H1 (cell line): ENCODE measurements around the gene BARX1. TPM values are rescaled to one million over a fixed set of nuclear protein-coding genes. Genes with fewer than 3 reads are reported as not detected.

Experiments used
- CTCF ChIA-PET: fragments of 300-600 bp; sonication (Branson Sonifier 250); formaldehyde crosslinking; loops from one replicate; lab custom pipeline; 2021; ENCODE audit not compliant: partially characterized antibody; lab: Charles Lee
- POLR2A ChIA-PET: fragments of 300-600 bp; sonication (Branson Sonifier 250); formaldehyde crosslinking; loops from one replicate; lab custom pipeline; 2021; ENCODE audit warnings: inconsistent platforms; ENCODE audit not compliant: partially characterized antibody; lab: Charles Lee
- DNase-seq, 2 experiments: peaks; one replicate each; pipeline versions ENCODE4 v3.0.0 to v3.0.0-alpha.2; 2010 to 2022; ENCODE audit warnings: low spot score in 2 of 2, low read depth in 1 of 2, mixed read lengths in 1 of 2
- FAIRE-seq: peaks from 2 replicates; lab custom pipeline; 2011; peaks lifted over from hg19 to GRCh38; lab: Jason Lieb, UNC
- H2AFZ ChIP-seq: 2 replicates; pipeline ENCODE4 v1.8.1; 2012; ENCODE audit warnings: low read length, inconsistent platforms
- H2AK5ac ChIP-seq: 2 replicates; pipeline ENCODE4 v1.6.1; 2013; ENCODE audit warnings: low read depth, low read length
- H2BK120ac ChIP-seq: replicated peaks from 2 replicates; pipeline ENCODE3; 2013; ENCODE audit warnings: low read depth, low read length, inconsistent platforms
- H2BK12ac ChIP-seq: 2 replicates; pipeline ENCODE4 v1.6.1; 2013; ENCODE audit warnings: low read depth, low read length
- H2BK15ac ChIP-seq: 2 replicates; pipeline ENCODE4 v1.6.1; 2013; ENCODE audit warnings: low read length
- H2BK20ac ChIP-seq: 2 replicates; pipeline ENCODE4 v1.6.1; 2013; ENCODE audit warnings: low read length
- H2BK5ac ChIP-seq: 2 replicates; pipeline ENCODE4 v1.6.1; 2013; ENCODE audit warnings: low read depth, low read length
- H3K14ac ChIP-seq: 2 replicates; pipeline ENCODE4 v1.6.1; 2013; ENCODE audit warnings: inconsistent platforms; ENCODE audit not compliant: insufficient read length
- H3K18ac ChIP-seq: 2 replicates; pipeline ENCODE4 v1.6.1; 2013; ENCODE audit warnings: low read length; ENCODE audit errors: extremely low read depth
- H3K23ac ChIP-seq: 2 replicates; pipeline ENCODE4 v1.6.1; 2013; ENCODE audit warnings: inconsistent platforms; ENCODE audit not compliant: insufficient read length
- H3K23me2 ChIP-seq: 2 replicates; pipeline ENCODE4 v1.6.1; 2013; ENCODE audit warnings: low read depth, low read length
- H3K27ac ChIP-seq: 2 replicates; pipeline ENCODE4 v1.6.1; 2011; ENCODE audit warnings: low read depth, low read length, inconsistent platforms
- H3K27me3 ChIP-seq, 4 experiments: replicated peaks in 1 of 4; 1 replicate in 1 of 4; 2 replicates in 3 of 4; pipeline versions ENCODE4 v1.6.1 to v1.8.1; 2011 to 2013; ENCODE audit warnings: low read length in 3 of 4, mild to moderate bottlenecking in 3 of 4, inconsistent platforms in 2 of 4, mixed read lengths in 2 of 4, moderate library complexity in 1 of 4; ENCODE audit not compliant: control insufficient read depth in 3 of 4, insufficient read depth in 3 of 4; ENCODE audit errors: extremely low read depth in 1 of 4
- H3K36me3 ChIP-seq, 4 experiments: 2 replicates each; pipeline versions ENCODE4 v1.6.1 to v1.8.1; 2011 to 2013; ENCODE audit warnings: mild to moderate bottlenecking in 4 of 4, low read length in 3 of 4, moderate library complexity in 2 of 4, control low read depth in 1 of 4, inconsistent platforms in 1 of 4; ENCODE audit not compliant: insufficient read depth in 4 of 4, control insufficient read depth in 2 of 4
- H3K4ac ChIP-seq: replicated peaks from 2 replicates; pipeline ENCODE3; 2013; ENCODE audit warnings: low read length, low read depth, mixed read lengths, inconsistent platforms; ENCODE audit not compliant: insufficient read length
- H3K4me1 ChIP-seq, 4 experiments: replicated peaks in 1 of 4; 1 replicate in 1 of 4; 2 replicates in 3 of 4; pipeline versions ENCODE4 v1.6.1 to v1.8.1; 2011 to 2013; ENCODE audit warnings: low read length in 3 of 4, inconsistent platforms in 2 of 4, mixed read lengths in 1 of 4; ENCODE audit not compliant: insufficient read depth in 4 of 4, control insufficient read depth in 3 of 4
- H3K4me2 ChIP-seq, 2 experiments: 2 replicates each; pipeline versions ENCODE4 v1.6.1 to v1.8.1; 2011 to 2013; ENCODE audit warnings: low read depth in 2 of 2, low read length in 2 of 2, control low read depth in 1 of 2, inconsistent platforms in 1 of 2, mild to moderate bottlenecking in 1 of 2; ENCODE audit not compliant: insufficient read depth in 1 of 2
- H3K4me3 ChIP-seq, 4 experiments: fragments of 200-600, 300-600 bp in 1 of 4; sonication (generic), shearing (Covaris generic), sonication (Bioruptor Twin) in 1 of 4; 2 replicates each; pipeline versions ENCODE4 v1.5.1 to v1.8.1; 2011 to 2016; ENCODE audit warnings: low read length in 4 of 4, low read depth in 3 of 4, control low read depth in 2 of 4, inconsistent platforms in 2 of 4, mild to moderate bottlenecking in 2 of 4, mixed read lengths in 1 of 4, moderate library complexity in 1 of 4; ENCODE audit not compliant: insufficient read depth in 2 of 4; ENCODE audit errors: extremely low read depth in 1 of 4
- H3K56ac ChIP-seq: replicated peaks from 2 replicates; pipeline ENCODE3; 2013; ENCODE audit warnings: low read depth, mild to moderate bottlenecking, mixed read lengths, low read length, inconsistent platforms; ENCODE audit not compliant: insufficient read length
- H3K79me1 ChIP-seq: 2 replicates; pipeline ENCODE4 v1.6.1; 2013; ENCODE audit warnings: low read depth, low read length, control low read depth
- H3K79me2 ChIP-seq, 2 experiments: 2 replicates each; pipeline versions ENCODE4 v1.6.1 to v1.8.1; 2012 to 2013; ENCODE audit warnings: low read length in 2 of 2, mild to moderate bottlenecking in 2 of 2, inconsistent platforms in 1 of 2; ENCODE audit not compliant: insufficient read depth in 2 of 2, control insufficient read depth in 1 of 2
- H3K9ac ChIP-seq, 4 experiments: replicated peaks in 1 of 4; 1 replicate in 1 of 4; 2 replicates in 3 of 4; pipeline versions ENCODE4 v1.6.1 to v1.8.1; 2011 to 2013; ENCODE audit warnings: low read depth in 3 of 4, low read length in 3 of 4, control low read depth in 2 of 4, mild to moderate bottlenecking in 2 of 4, moderate library complexity in 2 of 4, inconsistent platforms in 1 of 4; ENCODE audit errors: extremely low read depth in 1 of 4
- H3K9me3 ChIP-seq, 2 experiments: 2 replicates each; pipeline versions ENCODE4 v1.6.1 to v1.8.1; 2012 to 2013; ENCODE audit warnings: mild to moderate bottlenecking in 2 of 2, moderate library complexity in 2 of 2, control low read depth in 1 of 2, inconsistent platforms in 1 of 2, low read depth in 1 of 2, low read length in 1 of 2, mixed read lengths in 1 of 2; ENCODE audit not compliant: insufficient read depth in 2 of 2
- H4K20me1 ChIP-seq, 2 experiments: replicated peaks in 1 of 2; 2 replicates each; pipeline versions ENCODE3 to v1.8.1; 2011 to 2013; ENCODE audit warnings: inconsistent platforms in 2 of 2, low read length in 2 of 2, mild to moderate bottlenecking in 1 of 2; ENCODE audit not compliant: insufficient read depth in 2 of 2, control insufficient read depth in 1 of 2
- H4K5ac ChIP-seq: 2 replicates; pipeline ENCODE4 v1.6.1; 2013; ENCODE audit warnings: low read length, low read depth, mixed read lengths, inconsistent platforms; ENCODE audit not compliant: insufficient read length
- H4K8ac ChIP-seq: 2 replicates; pipeline ENCODE4 v1.8.0; 2013; ENCODE audit warnings: mild to moderate bottlenecking, moderate library complexity, low read length, inconsistent platforms; ENCODE audit not compliant: insufficient read depth; ENCODE audit errors: extremely low read depth
- H4K91ac ChIP-seq: replicated peaks from 2 replicates; pipeline ENCODE3; 2013; ENCODE audit warnings: low read length, mixed read lengths, inconsistent platforms; ENCODE audit not compliant: insufficient read length
- CBX5 ChIP-seq: fragments of 300-800, 300-1000 bp; sonication (generic); IDR thresholded peaks from 2 replicates; pipeline ENCODE4 v1.7.1; 2016; ENCODE audit warnings: antibody characterized with exemption, low read length, low read depth
- CREB1 ChIP-seq: IDR thresholded peaks from 2 replicates; pipeline ENCODE4 v1.6.1; 2012; ENCODE audit warnings: inconsistent platforms
- EGR1 ChIP-seq: IDR thresholded peaks from 2 replicates; pipeline ENCODE4 v1.6.1; 2011; ENCODE audit warnings: low read depth, low read length, borderline replicate concordance
- KDM4A ChIP-seq: IDR thresholded peaks from one replicate; pipeline ENCODE4 v1.7.1; 2012; ENCODE audit warnings: low read depth, mild to moderate bottlenecking, moderate library complexity, low read length, inconsistent platforms; ENCODE audit not compliant: severe bottlenecking
- RNF2 ChIP-seq: fragments of 200-900, 300-1000 bp; sonication (generic); IDR thresholded peaks from 2 replicates; pipeline ENCODE4 v1.7.1; 2016; ENCODE audit warnings: borderline replicate concordance, low read depth, mild to moderate bottlenecking, antibody characterized with exemption, low read length; ENCODE audit not compliant: poor library complexity, severe bottlenecking; ENCODE audit errors: missing control alignments
- SIN3A ChIP-seq, 2 experiments: IDR thresholded peaks in 1 of 2; conservative IDR thresholded peaks in 1 of 2; 2 replicates each; pipeline ENCODE4 v1.6.1; 2011 to 2012; ENCODE audit warnings: low read length in 2 of 2, improper control_type of control experiment in 1 of 2, low read depth in 1 of 2, mild to moderate bottlenecking in 1 of 2
- SIRT6 ChIP-seq: IDR thresholded peaks from one replicate; pipeline ENCODE4 v1.7.1; 2012; ENCODE audit warnings: low read length, inconsistent platforms
- SP1 ChIP-seq: IDR thresholded peaks from 2 replicates; pipeline ENCODE4 v1.6.1; 2011; ENCODE audit warnings: low read depth, low read length
- SRF ChIP-seq: IDR thresholded peaks from 2 replicates; pipeline ENCODE4 v1.6.1; 2011; ENCODE audit warnings: mild to moderate bottlenecking, low read depth, low read length, moderate library complexity
- SUZ12 ChIP-seq: fragments of 200-600 bp; sonication (generic); IDR thresholded peaks from 2 replicates; pipeline ENCODE4 v1.6.1; 2012; ENCODE audit warnings: mild to moderate bottlenecking, inconsistent platforms, low read length, moderate library complexity, mixed read lengths
- TBP ChIP-seq: IDR thresholded peaks from 2 replicates; pipeline ENCODE4 v1.6.1; 2011; ENCODE audit warnings: low read depth, low read length, improper control_type of control experiment
- TCF12 ChIP-seq: IDR thresholded peaks from 2 replicates; pipeline ENCODE4 v1.6.1; 2011; ENCODE audit warnings: low read depth, mild to moderate bottlenecking, low read length
- polyA plus RNA-seq, 7 experiments: library from polyadenylated mRNA; depleted of rRNA in 3 of 7; stranded (reverse) in 5 of 7; unstranded in 2 of 7; fragments of >200 nt in 5 of 7; fragments of 200-250 nt in 2 of 7; gene quantifications; 1 replicate in 5 of 7; 2 replicates in 1 of 7; 4 replicates in 1 of 7; pipeline versions ENCODE4 v1.2.1 to v1.2.3, GENCODE V29; 2011 to 2013; ENCODE audit warnings: missing spikeins in 2 of 7, mixed read lengths in 2 of 7
- total RNA-seq: library from RNA; stranded (reverse); fragmentation: NEBNext Ultra II Directional; extraction: Animal tissue kit (Norgen Biotek cat#: 25700); gene quantifications from 2 replicates; pipeline ENCODE4 v1.2.1, GENCODE V29; 2021
- TF ChIP-seq, protein P1 (sequence below): IDR thresholded peaks from 2 replicates; pipeline ENCODE4 v1.6.1; 2012; ENCODE audit warnings: inconsistent platforms

BARX1 gene
- total and polyA plus RNA-seq, 2 of the 8 experiments (the other 6 are each of a cell fraction or from before 2014, with no cell fraction given): 0.79 to 2.6 TPM

DNA sequence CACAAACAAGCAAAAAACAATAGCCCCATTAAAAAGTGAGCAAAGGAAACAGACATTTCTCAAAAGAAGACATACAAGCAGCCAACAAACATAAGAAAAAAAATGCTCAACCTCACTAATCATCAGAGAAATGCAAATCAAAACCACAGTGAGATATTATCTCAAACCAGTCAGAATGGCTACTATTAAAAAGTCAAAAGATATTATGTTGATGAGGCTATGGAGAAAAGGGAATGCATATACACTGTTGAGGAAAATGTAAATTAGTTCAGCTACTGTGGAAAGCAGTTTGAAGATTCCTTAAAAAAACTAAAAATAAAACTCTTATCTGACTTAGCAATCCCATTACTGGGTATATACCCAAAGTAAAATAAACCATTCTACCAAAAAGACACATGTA is 28.7 kb upstream of the BARX1 start:
- no peak overlapping the region for H2BK20ac ChIP-seq
- CTCF ChIA-PET: interaction anchor here (3.5 kb wide), 1 partner anchor 18 kb away, joined by 18 read pairs; no protein-coding TSS in a partner anchor
- H4K8ac ChIP-seq: no peak overlapping the region
- TF ChIP-seq CREB1: no peak
- no peak for TF ChIP-seq SRF
- no peak for TF ChIP-seq SIN3A (conservative IDR thresholded peaks at IDR 0.05 in 1 of 2, IDR thresholded peaks at IDR 0.05 in 1 of 2; ENCODE audit: low read depth in 1 of 2, low read length in 2 of 2)
- no peak for TF ChIP-seq SIRT6
- no peak for TF ChIP-seq EGR1
- no peak for TF ChIP-seq SP1
- TF ChIP-seq CBX5: no peak
- no peak for TF ChIP-seq TCF12
- TF ChIP-seq KDM4A: no peak
- TF ChIP-seq RNF2: no peak
- TF ChIP-seq, protein P1, sequence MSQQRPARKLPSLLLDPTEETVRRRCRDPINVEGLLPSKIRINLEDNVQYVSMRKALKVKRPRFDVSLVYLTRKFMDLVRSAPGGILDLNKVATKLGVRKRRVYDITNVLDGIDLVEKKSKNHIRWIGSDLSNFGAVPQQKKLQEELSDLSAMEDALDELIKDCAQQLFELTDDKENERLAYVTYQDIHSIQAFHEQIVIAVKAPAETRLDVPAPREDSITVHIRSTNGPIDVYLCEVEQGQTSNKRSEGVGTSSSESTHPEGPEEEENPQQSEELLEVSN: no peak
- TF ChIP-seq TBP: no peak
- no peak for TF ChIP-seq SUZ12

More for the DNA sequence above, 28.7 kb upstream of the BARX1 start:
- no peak for DNase-seq
- no peak overlapping the region for H2BK120ac ChIP-seq
- no peaks in the 10 kb centered on the region for H3K27me3 ChIP-seq
- no peak overlapping the region for H2BK12ac ChIP-seq
- H2BK5ac ChIP-seq: no peak overlapping the region
- no peak overlapping the region for H3K56ac ChIP-seq
- H3K9ac ChIP-seq: no peak overlapping the region
- H3K14ac ChIP-seq: no peak overlapping the region
- no peak overlapping the region for H4K5ac ChIP-seq
- no peaks in the 10 kb centered on the region for H3K23me2 ChIP-seq
- no peak overlapping the region for H3K23ac ChIP-seq
- H3K4me2 ChIP-seq: no peak overlapping the region
- H3K36me3 ChIP-seq: no peaks in the 10 kb centered on the region
- H3K79me1 ChIP-seq: no peaks in the 10 kb centered on the region
- H4K20me1 ChIP-seq: no peaks in the 10 kb centered on the region
- no peak overlapping the region for H2BK15ac ChIP-seq
- H3K18ac ChIP-seq: no peak overlapping the region
- H3K4ac ChIP-seq: no peak overlapping the region
- POLR2A ChIA-PET: no interaction called here
- H4K91ac ChIP-seq: no peak overlapping the region
- no peak overlapping the region for H3K27ac ChIP-seq
- H3K4me3 ChIP-seq: no peak overlapping the region
- H2AFZ ChIP-seq: no peak overlapping the region
- FAIRE-seq: no peak
- H3K79me2 ChIP-seq: no peaks in the 10 kb centered on the region
- H3K4me1 ChIP-seq: peaks cover 0 to 4% (median 0%) of the 10 kb centered on the region in 4 experiments; a peak in 2 of 7 replicates
- H2AK5ac ChIP-seq: no peak overlapping the region
- no peaks in the 10 kb centered on the region for H3K9me3 ChIP-seq
